Adrenal gland (tissue), 12 donors: ENCODE data around the gene ALG2. TPM values are rescaled to one million over a fixed set of nuclear protein-coding genes. Genes with fewer than 3 reads are reported as not detected.
A peak's percentile ranks its signal among the peaks of the same experiment; 100 is the strongest.

Source experiments
- DNase-seq, 7 donors: peaks; one replicate each; pipeline ENCODE4 v3.0.0-alpha.2; 2019 to 2020
- H3K27ac ChIP-seq, 5 donors: fragments of 200-600 bp; sonication (generic) in 4 of 5; 1 replicate in 3 of 5; 2 replicates in 2 of 5; pipeline versions ENCODE4 v1.5.1 to v1.8.0; 2016 to 2020; ENCODE audit warnings: mild to moderate bottlenecking in 1 of 5
- H3K27me3 ChIP-seq: fragments of 200-600 bp; 2 replicates; pipeline ENCODE4 v1.8.0; 2021
- H3K36me3 ChIP-seq, 2 donors: fragments of 200-600 bp; replicated peaks in 1 of 2; 1 replicate in 1 of 2; 2 replicates in 1 of 2; pipeline versions ENCODE4 v1.5.1 to v1.8.0; 2018 to 2022
- H3K4me1 ChIP-seq, 2 donors: fragments of 200-600 bp; replicated peaks in 1 of 2; 1 replicate in 1 of 2; 2 replicates in 1 of 2; pipeline versions ENCODE4 v1.5.1 to v1.8.0; 2018 to 2021
- H3K4me3 ChIP-seq, 4 donors: fragments of 200-600 bp; sonication (generic) in 3 of 4; one replicate each; pipeline ENCODE4 v1.5.1; 2016 to 2018
- H3K9me3 ChIP-seq, 3 donors: fragments of 200-600 bp; sonication (generic) in 1 of 3; replicated peaks in 1 of 3; 1 replicate in 2 of 3; 2 replicates in 1 of 3; pipeline versions ENCODE4 v1.5.1 to v1.8.0; 2016 to 2021
- CTCF ChIP-seq, 6 experiments: fragments of 450-650 bp in 4 of 6; fragments of 200-600 bp in 2 of 6; sonication (generic) in 1 of 6; IDR thresholded peaks; 1 replicate in 5 of 6; 2 replicates in 1 of 6; pipeline versions ENCODE4 v1.5.1 to v1.8.0; 2016 to 2021; ENCODE audit warnings: antibody characterized with exemption in 6 of 6, mild to moderate bottlenecking in 2 of 6, moderate library complexity in 1 of 6
- POLR2A ChIP-seq, 2 donors: fragments of 450-650 bp; IDR thresholded peaks; one replicate each; pipeline ENCODE4 v1.6.1; 2017; ENCODE audit warnings: antibody characterized with exemption in 2 of 2, mild to moderate bottlenecking in 2 of 2, moderate library complexity in 1 of 2
- WGBS, 4 donors: extraction: QIAGEN DNeasy Blood & Tissue Kit in 2 of 4; methylation state at CpG; one replicate each; pipeline versions ENCODE4 v1.1.5 to v1.1.7; 2013 to 2017; 5-methylcytosine and 5-hydroxymethylcytosine counted together
- intact Hi-C, 2 donors: fragments of 100-400 bp; cut with DNase I; formaldehyde crosslinking; loops; one replicate each; pipeline versions ENCODE4 v1.14.1 to v1.15.0; 2022 to 2023
- polyA plus RNA-seq, 3 donors: library from polyadenylated mRNA; stranded (reverse); fragments of 200-250 nt in 2 of 3; fragments of 350-450 nt in 1 of 3; fragmentation: Illumina TruSeq in 1 of 3; extraction: RNeasy Lipid Tissue Mini Kit (QIAGEN cat#74804) in 1 of 3; gene quantifications; one replicate each; pipeline ENCODE4 v1.2.3, GENCODE V29; 2013 to 2014
- total RNA-seq, 9 donors: library from RNA; depleted of rRNA in 4 of 9; stranded (reverse); fragments of >200 nt in 4 of 9; fragments of 120-200 nt in 1 of 9; fragmentation: NEBNext Ultra II Directional in 1 of 9; extraction: Animal tissue kit (Norgen Biotek cat#: 25700) in 1 of 9; gene quantifications; one replicate each; pipeline versions ENCODE4 v1.1.0 to v1.2.4, GENCODE V29; 2013 to 2023
- donor health status: healthy with polysubstance abuse.
- donor health status: Bipolar disorder and iron deficiency.
- donor health status: DM: yes; HTN: yes; CAD: no.
- donor health status: DM: no; HTN: no; CAD: no.
- donor health status: DM: no; HTN: no; CAD: no.
- donor health status: DM: yes; HTN: yes; CAD: no.

The ALG2 gene
- total and polyA plus RNA-seq, 12 donors: 19.2 to 144 (median 60.8) TPM

- H3K9me3 ChIP-seq: no peaks in the 10 kb centered on the region
- peak overlapping the region in 1 of 4 donors; percentile 41 for H3K4me3 ChIP-seq
- intact Hi-C loops: loop anchor here in 1 of 2 donors (10.0 kb wide), 1 partner anchor 558 kb away; the partner anchor contains the start of gene NR4A3
- no peak for TF ChIP-seq POLR2A (IDR thresholded peaks at IDR 0.05)
- TF ChIP-seq CTCF (IDR thresholded peaks at IDR 0.05): peak; percentile 65 to 90 (median 84)
- no peaks in the 10 kb centered on the region for H3K4me1 ChIP-seq
- H3K27ac ChIP-seq: no peak overlapping the region
- H3K27me3 ChIP-seq: no peaks in the 10 kb centered on the region
- no peaks in the 10 kb centered on the region for H3K36me3 ChIP-seq
- 15 to 20% (median 16%) methylated on average over 12 to 17 of the region's 17 CpGs for WGBS, 4 donors
- peak; percentile 75 to 91 (median 84) for DNase-seq
These were observed 44.7 kb upstream of the ALG2 start for GRCh38 chr9:99266255-99267023.

- no peaks in the 10 kb centered on the region for H3K36me3 ChIP-seq
- H3K9me3 ChIP-seq: no peaks in the 10 kb centered on the region
- no peak overlapping the region for H3K4me3 ChIP-seq
- DNase-seq: no peak
- TF ChIP-seq CTCF (IDR thresholded peaks at IDR 0.05): no peak
- TF ChIP-seq POLR2A (IDR thresholded peaks at IDR 0.05): no peak
- H3K4me1 ChIP-seq: no peaks in the 10 kb centered on the region
- no peak overlapping the region for H3K27ac ChIP-seq
- intact Hi-C loops: loop anchor here in 1 of 2 donors (10.0 kb wide), 1 partner anchor 559 kb away; the partner anchor contains the start of gene NR4A3
- 47 to 68% (median 65%) methylated on average over 2 of the region's 2 CpGs for WGBS, 4 donors
- no peaks in the 10 kb centered on the region for H3K27me3 ChIP-seq
These were observed 43.9 kb upstream of the ALG2 start for GRCh38 chr9:99265691-99266090.

GRCh38 chr9:99264070-99264680, 42.4 kb upstream of the ALG2 start:
- no peaks in the 10 kb centered on the region for H3K36me3 ChIP-seq
- intact Hi-C loops: loop anchor here in 1 of 2 donors (10.0 kb wide), 1 partner anchor 561 kb away; the partner anchor contains the start of gene NR4A3
- no peaks in the 10 kb centered on the region for H3K9me3 ChIP-seq
- no peak overlapping the region for H3K4me3 ChIP-seq
- H3K27ac ChIP-seq: no peak overlapping the region
- no peaks in the 10 kb centered on the region for H3K27me3 ChIP-seq
- no peak for DNase-seq
- H3K4me1 ChIP-seq: peaks cover 7 to 8% of the 10 kb centered on the region in 2 donors
- WGBS, 4 donors: 95 to 98% (median 96%) methylated on average over 3 of the region's 3 CpGs
- no peak for TF ChIP-seq POLR2A (IDR thresholded peaks at IDR 0.05)
- no peak for TF ChIP-seq CTCF (IDR thresholded peaks at IDR 0.05)

GRCh38 chr9:99262949-99263418, 41.2 kb upstream of the ALG2 start:
- Histone ChIP-seq H3K4me1 (peaks cover 7 to 8% of the 10 kb centered on the region in 2 donors), H3K9me3 (no peaks in the 10 kb centered on the region), H3K36me3 (no peaks in the 10 kb centered on the region), H3K27me3 (no peaks in the 10 kb centered on the region), H3K4me3 (no peak overlapping the region), H3K27ac (no peak overlapping the region)
- TF ChIP-seq CTCF (IDR thresholded peaks at IDR 0.05): no peak
- no peak for TF ChIP-seq POLR2A (IDR thresholded peaks at IDR 0.05)
- 84 to 88% (median 86%) methylated on average over 7 of the region's 7 CpGs for WGBS, 4 donors
- intact Hi-C loops: loop anchor here in 1 of 2 donors (10.0 kb wide), 1 partner anchor 562 kb away; the partner anchor contains the start of gene NR4A3
- no peak for DNase-seq
